Stimulated activated CD4-positive, alpha-beta T cell treated with anti-CD3 and anti-CD28 coated beads, Interleukin-1b, Interleukin-23, amount 100 ng/mL, for 24 hours (primary cell): ENCODE measurements around the gene DHRSX.
"Not testable (repeated sequence)": the region's sequence is repeated elsewhere in the genome, so short reads cannot be mapped to it uniquely, and the experiment has no call there.

Experiments
- DNase-seq, 4 experiments: peaks; one replicate each; pipeline ENCODE4 v3.0.0-alpha.2; 2020; ENCODE audit warnings: low read depth in 4 of 4, low spot score in 1 of 4

DHRSX gene

GRCh38 chrX:2360731-2361130, 140.0 kb downstream of the DHRSX start:
- no peak for DNase-seq

- not testable (repeated sequence) for DNase-seq
Measured at GRCh38 chrX:2359522-2359921, 141.3 kb downstream of the DHRSX start.

GRCh38 chrX:2351999-2352995, 148.5 kb downstream of the DHRSX start:
- DNase-seq = no peak

GRCh38 chrX:2351321-2351720, 149.5 kb downstream of the DHRSX start:
- no peak for DNase-seq

- not testable (repeated sequence) for DNase-seq
Measured at GRCh38 chrX:2350703-2351102, 150.1 kb downstream of the DHRSX start.

GRCh38 chrX:2350036-2350435, 150.7 kb downstream of the DHRSX start:
- DNase-seq = not testable (repeated sequence)

- DNase-seq = no peak
Measured at GRCh38 chrX:2348211-2348610, 152.6 kb downstream of the DHRSX start.

- no peak for DNase-seq
Measured at GRCh38 chrX:2346158-2346557, 154.6 kb downstream of the DHRSX start.

- no peak for DNase-seq
Measured at GRCh38 chrX:2345562-2345961, 155.2 kb downstream of the DHRSX start.

GRCh38 chrX:2343413-2343812, 157.4 kb downstream of the DHRSX start:
- no peak for DNase-seq

- no peak for DNase-seq
Measured at GRCh38 chrX:2342874-2343273, 157.9 kb downstream of the DHRSX start.

- DNase-seq = no peak
Measured at GRCh38 chrX:2342281-2342688, 158.5 kb downstream of the DHRSX start.

GRCh38 chrX:2340991-2341390, 159.8 kb downstream of the DHRSX start:
- DNase-seq = no peak

- no peak for DNase-seq
Measured at GRCh38 chrX:2336181-2336580, 164.6 kb downstream of the DHRSX start.

- DNase-seq = no peak
Measured at GRCh38 chrX:2334237-2334636, 166.5 kb downstream of the DHRSX start.

- DNase-seq = no peak
Measured at GRCh38 chrX:2332252-2332651, 168.5 kb downstream of the DHRSX start.

GRCh38 chrX:2330910-2331309, 169.9 kb downstream of the DHRSX start:
- DNase-seq = no peak

GRCh38 chrX:2330487-2330886, 170.3 kb downstream of the DHRSX start:
- DNase-seq = no peak

GRCh38 chrX:2327423-2327822, 173.4 kb downstream of the DHRSX start:
- no peak for DNase-seq

- DNase-seq = peak in 1 of 4 experiments; percentile 9
Measured at GRCh38 chrX:2325076-2325784, 175.5 kb downstream of the DHRSX start.

GRCh38 chrX:2324151-2324550, 176.6 kb downstream of the DHRSX start:
- DNase-seq = no peak

- no peak for DNase-seq
Measured at GRCh38 chrX:2321411-2321810, 179.4 kb downstream of the DHRSX start.
